Stimulated activated CD8-positive, alpha-beta memory T cell treated with anti-CD3 and anti-CD28 coated beads, Interleukin-15, amount 100 ng/mL, for 48 hours (primary cell): ENCODE results near the gene OR13C8.
"Not testable (repeated sequence)": the region's sequence is repeated elsewhere in the genome, so short reads cannot be mapped to it uniquely, and the experiment has no call there.

Experiments
- DNase-seq, 2 donors: peaks; one replicate each; pipeline ENCODE4 v3.0.0-alpha.2; 2020; ENCODE audit warnings: low read depth in 2 of 2

The OR13C8 gene, protein sequence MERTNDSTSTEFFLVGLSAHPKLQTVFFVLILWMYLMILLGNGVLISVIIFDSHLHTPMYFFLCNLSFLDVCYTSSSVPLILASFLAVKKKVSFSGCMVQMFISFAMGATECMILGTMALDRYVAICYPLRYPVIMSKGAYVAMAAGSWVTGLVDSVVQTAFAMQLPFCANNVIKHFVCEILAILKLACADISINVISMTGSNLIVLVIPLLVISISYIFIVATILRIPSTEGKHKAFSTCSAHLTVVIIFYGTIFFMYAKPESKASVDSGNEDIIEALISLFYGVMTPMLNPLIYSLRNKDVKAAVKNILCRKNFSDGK

DNA sequence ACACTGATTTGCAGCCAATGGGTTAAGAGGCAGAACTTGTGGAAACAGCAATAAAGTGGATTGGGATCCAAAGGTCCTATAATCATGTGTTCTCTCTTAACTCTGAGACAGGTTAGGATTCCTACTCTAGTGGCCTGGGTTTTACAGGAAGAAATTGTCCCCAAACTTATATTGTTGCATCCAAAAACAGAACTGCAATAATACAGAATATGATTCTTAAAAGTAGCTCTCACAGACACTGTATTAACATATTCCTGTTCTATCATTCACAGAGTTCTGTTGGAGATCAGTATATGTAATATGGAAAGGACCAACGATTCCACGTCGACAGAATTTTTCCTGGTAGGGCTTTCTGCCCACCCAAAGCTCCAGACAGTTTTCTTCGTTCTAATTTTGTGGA, at the start of gene OR13C8:
Gene OR13C8, plus strand, starts transcription at position 301 of the 400 bp plus-strand sequence. Its CDS starts 0 bp downstream, at position 301.
- DNase-seq = no peak

DNA sequence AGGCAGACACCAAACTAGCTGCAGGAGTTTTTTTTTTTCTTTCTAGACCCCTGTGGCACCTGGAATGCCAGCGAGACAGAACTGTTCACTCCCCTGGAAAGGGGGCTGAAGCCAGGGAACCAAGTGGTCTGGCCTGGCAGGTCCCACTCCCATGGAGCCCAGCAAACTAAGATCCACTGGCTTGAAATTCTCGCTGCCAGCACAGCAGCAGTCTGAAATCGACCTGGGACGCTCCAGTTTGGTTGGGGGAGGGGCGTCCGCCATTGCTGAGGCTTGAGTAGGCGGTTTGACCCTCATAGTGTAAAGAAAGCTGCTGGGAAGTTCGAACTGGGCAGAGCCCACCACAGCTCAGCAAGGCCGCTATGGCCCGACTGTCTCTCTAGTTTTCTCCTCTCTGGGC, 48.7 kb upstream of the OR13C8 start:
- not testable (repeated sequence) for DNase-seq

DNA sequence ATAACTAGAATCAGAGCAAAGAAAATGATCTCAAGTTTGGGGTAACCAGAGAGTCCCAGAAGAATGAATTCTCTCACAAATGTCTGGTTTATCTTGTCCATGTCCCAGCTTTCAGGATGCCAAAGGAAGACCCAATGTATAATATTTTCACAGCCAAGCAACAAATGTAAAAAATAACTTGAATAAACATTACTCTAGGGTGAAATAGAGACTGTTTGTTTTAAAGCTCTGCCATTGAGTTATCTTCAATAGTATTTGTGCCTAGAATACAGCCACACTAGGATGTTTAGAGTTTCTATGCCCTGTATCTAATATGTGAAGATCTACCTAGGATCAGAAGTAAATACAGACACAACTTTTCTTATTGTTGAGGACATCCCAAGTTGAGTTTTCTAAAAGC, 41.9 kb upstream of the OR13C8 start, which contains the start of gene OR13C4:
Gene OR13C4, minus strand, starts transcription at position 101 of the 400 bp plus-strand sequence. Its CDS starts 0 bp downstream, at position 101.
- DNase-seq = no peak

DNA sequence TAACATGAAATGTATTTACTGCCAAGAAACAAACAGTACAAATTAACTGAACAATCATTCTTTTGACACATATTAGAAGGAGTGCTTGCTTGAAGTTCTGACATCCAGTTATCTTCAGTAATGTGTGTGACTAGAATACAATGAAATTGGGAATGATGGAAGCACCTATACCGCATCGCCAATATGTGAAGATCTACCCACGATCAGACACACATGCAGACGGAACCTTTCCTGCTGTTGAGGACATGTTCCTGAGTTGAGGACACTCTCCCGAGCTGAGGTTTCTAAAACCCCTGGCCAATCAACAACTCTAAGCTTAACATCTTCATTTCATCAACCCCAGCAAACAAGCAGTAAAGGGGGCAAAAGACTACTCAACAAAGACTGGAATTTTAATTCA, 32.2 kb upstream of the OR13C8 start, which contains the start of gene OR13C3:
Gene OR13C3, minus strand, starts transcription at position 101 of the 400 bp plus-strand sequence. CDS start 133 bp downstream, outside the sequence.
- no peak for DNase-seq

DNA sequence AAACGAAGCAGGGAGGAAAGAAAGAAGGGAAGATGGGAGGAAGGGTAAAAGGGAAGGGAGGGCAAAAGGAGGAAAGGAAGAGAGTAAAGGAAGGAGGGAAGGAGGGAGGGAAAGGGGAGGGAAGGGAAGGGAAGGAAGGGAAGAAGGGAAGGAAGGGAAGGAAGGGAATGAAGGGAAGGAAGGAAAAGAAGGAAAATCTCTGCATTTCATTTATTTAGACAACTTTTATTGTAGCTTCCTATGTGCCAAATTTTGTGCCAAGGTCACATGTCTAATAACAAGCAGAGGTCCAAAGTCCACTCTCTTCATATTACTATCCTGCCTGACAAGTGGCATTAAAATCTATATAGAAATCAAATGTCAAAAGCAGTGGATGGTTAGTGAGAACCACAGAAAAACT, 29.7 kb upstream of the OR13C8 start:
- DNase-seq = no peak

DNA sequence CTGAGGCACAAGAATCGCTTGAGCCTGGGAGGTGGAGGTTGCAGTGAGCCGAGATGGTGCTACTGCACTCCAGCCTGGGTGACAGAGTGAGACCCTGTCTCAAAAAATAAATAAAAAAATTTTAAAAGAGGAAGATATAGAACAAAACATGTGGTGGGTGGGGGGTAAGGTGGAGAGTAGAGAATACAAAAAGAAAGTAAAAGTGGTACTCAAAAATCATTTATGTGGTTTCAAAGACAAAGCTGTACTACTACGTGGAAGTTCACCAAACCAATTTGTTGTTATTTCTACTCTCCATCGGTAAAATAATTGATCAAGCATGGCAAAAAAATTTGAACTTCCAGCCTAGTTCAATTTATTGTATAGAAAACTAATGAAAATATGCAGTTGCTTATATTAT, 24.3 kb upstream of the OR13C8 start:
- no peak for DNase-seq

DNA sequence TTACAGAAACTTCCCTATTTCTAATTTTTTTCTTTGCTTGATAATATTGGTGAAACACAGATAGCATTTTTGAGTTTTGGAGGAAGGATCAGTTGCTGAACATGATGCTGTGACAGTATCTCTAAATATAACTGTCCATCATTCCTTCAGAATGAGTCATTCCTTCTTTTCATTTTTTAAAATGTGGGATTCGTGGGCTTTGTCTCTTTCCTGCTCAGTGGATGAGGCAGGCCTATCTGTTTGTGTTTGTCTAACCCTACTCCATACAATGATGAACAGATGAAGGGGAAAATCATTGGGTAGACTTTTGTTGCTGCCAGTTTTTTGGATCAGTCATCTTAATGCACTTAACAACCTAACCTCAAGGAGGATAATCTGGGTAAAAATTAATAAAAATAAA, 15.7 kb upstream of the OR13C8 start:
- DNase-seq = no peak

DNA sequence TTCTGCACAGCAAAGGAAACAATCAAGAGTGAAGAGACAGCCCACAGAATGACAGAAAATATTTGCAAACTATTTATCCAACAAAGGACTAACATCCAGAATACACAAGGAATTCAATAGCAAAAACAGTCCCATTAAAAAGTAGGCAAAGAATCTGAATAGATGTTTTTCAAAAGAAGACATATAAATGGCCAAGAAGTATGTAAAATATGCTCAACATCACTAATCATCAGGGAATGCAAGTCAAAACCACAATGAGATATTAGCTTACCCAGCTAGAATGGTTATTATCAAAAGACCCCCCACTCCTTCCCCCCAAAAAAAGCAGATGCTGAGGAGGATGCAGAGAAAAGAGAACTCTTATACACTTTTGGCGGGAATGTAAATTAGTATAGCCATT, 13.4 kb upstream of the OR13C8 start:
- DNase-seq = no peak

DNA sequence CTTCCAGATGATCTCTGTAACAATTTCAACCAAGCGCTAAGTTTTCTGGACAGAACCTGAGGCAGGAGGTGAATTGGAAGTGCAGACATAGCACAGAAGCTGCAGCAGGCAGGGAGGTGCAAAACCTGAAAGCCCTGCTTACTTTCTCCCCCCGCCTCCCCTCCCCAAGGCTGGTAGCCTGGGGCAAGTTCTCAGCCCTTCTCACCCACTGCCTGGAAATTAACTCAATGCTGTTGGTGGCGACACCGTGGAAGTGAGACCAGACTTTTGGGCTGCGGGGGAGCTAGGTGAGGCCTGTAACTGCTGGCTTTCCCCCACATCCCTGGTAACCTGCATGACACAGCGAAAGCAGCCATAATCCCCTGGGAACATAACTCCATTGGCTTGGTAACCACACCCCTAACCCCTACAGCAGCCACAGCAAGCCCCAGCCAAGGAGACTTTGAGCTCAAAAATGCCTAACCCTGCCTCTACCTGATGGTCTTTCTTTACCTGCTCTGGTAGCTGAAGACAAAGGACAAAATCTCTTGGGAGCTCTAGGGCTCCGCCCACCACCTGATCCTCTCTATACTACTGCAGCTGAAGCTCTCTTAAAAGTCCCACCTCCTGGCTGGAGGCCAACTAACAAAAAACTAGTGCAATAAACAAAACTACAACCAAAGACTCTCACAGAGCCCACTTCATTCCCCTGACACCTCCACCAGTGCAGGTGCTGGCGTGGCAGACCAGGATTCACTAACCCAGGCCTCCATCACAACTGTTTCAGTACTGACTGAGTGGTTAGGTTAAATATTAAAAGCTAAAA, 11.9 kb upstream of the OR13C8 start:
- no peak for DNase-seq

DNA sequence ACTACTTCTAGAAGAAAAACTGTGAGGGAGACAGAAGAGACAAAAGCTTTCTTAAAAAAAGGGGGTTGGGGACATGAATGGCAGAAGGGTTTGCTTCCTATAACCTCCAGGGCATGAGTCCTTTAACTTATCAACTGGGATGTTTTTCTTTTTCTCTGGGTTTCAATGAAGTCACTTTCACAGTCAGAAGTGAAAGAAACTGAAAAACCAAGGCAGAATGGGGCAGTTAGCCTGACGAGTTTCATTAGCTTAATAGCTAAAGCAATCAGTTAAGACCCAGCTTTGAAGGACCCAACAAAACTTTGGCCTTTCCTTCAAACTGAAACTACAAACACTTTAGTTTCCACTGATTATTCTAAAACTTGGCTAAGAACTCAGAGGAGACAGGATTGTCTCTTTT, 4.6 kb upstream of the OR13C8 start:
- no peak for DNase-seq

DNA sequence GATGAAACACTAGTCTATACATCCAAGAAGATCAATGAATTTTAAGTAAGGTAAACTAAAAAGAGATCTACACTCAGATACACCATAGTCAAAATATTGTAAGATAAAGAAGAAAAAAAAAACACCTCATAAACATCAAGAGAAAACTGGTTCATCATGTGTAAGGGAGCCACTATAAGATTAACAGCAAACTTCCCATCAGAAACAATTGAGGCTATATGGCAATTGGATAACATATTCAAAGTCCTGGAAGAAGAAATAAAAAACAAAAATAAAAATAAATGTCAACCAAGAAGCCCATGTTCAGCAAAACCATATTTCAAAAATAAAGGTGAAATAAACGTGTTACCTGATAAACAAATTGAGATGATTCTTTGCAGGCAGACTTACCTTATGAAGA, 3.6 kb downstream of the OR13C8 start:
- no peak for DNase-seq

DNA sequence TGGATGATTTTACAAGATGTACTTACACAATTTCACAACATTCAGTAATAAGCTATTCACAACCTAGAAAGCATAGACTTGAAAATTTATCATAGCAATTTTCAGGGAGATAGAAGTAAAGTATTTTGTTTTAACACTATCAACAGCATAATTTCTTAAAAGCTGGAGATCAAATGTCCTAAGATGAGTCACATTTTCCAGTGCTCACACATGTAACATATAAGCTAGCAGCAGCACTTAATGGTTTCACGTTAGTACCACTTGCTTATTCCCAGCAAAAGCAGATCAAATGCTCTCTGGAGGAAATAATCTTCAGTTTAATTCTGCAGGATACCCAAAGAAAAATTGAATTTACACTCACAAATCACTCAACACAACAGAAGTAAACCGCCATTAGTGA, 6.5 kb downstream of the OR13C8 start:
- DNase-seq = no peak

DNA sequence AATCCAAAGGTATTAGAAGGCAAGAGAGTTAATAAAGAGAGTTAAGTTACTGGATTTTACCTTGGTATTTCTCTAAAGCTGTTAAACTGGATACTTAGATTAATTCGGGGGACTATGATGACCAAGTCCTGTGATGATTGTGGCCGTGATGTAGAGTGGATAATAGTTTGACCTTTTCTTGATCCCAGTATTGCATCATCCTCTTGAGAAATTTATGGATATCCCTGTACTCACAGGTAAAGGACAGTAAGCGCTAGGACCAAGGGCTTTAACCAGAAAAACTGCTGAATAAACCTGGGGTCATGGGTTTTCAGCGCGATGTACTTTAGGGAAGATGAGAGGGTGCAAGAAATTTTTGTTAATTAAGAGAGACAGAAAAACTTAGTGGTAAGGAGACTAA, 8.3 kb downstream of the OR13C8 start:
- no peak for DNase-seq

DNA sequence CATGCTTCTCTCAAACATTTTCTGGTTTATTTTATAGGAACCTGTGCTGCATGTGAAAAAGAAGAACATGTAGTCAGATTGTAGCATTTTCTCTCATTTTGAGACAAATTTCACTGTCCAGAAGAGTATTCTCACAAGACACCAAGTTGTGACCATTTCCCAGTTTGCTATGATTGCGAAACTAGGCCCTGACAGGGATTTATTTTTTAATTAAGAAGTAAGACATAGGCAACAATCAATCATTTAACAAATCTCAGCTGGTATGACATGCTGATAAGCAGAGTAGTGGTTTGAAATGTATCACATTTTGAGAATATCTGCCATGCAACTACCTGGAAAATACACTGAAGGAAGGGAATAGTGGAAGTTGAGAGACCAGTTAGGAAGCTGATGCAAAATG, 11.6 kb downstream of the OR13C8 start:
- DNase-seq = no peak

DNA sequence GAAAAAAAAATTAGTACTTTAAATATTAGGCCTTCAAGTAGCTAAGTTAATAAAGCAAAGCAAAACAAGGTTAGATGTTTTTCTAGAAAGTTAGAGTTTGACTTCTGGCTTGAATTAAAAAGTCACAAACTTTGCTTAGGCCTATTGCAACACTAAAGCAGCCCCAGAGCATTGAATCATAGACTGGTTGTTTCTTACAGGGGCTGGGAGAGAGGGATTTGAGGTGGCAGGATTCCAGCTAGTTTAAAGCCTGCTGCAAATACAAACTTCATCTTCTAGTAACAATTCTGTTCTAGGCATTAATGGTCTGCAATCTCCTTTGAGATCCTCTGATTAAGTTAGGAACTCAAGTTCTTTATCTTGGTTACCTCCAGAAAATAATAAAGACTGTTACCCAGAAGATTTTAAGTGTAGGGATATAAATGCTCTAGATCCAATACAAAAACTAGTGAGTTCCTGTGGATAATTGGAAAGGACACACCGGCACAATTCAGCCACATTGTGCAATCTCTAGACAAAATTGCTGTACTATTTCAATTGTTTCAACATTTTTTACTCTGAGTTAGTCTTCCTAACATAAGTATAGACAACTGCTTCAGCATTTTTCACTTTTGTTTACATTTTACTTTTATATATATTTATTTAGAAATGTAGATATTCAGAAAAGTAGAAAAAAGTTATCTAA, 17.7 kb downstream of the OR13C8 start:
- no peak for DNase-seq

DNA sequence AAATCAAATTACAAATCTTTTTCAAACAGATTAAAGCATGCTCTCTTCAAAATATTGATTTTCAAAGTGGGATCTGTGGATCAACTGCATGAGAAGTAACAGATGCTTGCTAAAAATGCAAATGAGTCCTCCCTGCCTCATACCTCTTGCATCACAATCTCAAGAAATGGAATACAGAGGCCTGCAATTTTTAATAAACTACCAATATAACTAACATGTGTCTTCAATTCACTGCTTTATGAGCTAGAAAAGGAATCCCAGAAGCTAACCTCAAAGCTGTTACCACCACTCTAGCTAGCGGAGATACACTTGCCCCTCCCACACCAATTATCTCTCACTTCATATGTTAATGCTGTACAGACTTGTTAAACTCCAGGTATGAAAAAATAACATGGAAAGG, 20.7 kb downstream of the OR13C8 start:
- no peak for DNase-seq

DNA sequence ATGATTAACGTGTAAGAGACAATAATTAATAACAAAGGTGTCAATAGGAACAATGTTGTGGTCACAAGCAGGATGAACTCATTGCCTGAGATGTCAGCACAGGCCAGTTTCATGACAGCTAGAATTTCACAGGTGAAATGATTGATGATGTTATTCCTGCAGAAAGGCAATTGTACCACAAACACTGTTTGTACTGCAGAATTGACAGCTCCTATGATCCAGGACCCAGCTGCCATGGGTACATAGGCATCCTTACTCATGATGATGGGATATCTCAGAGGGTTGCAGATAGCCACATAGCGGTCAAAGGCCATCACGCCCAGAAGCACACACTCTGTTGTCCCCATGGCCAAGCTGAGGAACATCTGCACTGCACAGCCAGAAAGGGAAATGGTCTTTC, 29.8 kb downstream of the OR13C8 start:
- not testable (repeated sequence) for DNase-seq

DNA sequence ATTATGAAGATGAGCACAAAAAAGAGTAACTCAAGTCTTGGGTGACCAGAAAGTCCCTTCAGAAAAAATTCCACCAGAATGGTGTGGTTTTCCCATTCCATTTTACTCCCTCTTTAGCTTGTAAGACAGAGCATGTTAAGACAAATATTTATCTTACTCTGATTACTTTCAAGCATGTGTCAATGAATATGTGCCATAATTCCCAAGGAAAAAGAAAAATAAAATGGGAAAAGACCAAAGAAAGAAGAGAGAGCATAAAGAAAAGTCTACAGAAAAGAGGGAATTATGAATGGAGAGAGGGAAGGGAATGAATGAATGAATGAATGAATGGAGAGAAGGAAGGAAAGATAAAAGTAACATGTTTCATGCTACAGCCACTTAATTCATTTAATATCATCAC, 30.3 kb downstream of the OR13C8 start, which contains the start of gene OR13C5:
Gene OR13C5, minus strand, starts transcription at position 101 of the 400 bp plus-strand sequence. Its CDS starts 0 bp downstream, at position 101.
- DNase-seq = not testable (repeated sequence)

DNA sequence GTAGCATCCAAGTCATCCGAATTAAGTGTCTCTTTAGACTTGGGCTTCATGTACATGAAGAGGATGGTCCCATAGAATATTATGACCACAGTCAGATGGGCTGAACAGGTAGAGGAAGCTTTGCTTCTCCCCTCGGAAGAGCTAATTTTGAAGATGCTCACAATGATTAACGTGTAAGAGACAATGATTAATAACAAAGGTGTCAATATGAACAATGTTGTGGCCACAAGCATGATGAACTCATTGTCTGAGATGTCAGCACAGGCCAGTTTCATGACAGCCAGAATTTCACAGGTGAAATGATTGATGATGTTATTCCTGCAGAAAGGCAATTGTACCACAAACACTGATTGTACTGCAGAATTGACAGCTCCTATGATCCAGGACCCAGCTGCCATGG, 35.8 kb downstream of the OR13C8 start:
- DNase-seq = no peak

DNA sequence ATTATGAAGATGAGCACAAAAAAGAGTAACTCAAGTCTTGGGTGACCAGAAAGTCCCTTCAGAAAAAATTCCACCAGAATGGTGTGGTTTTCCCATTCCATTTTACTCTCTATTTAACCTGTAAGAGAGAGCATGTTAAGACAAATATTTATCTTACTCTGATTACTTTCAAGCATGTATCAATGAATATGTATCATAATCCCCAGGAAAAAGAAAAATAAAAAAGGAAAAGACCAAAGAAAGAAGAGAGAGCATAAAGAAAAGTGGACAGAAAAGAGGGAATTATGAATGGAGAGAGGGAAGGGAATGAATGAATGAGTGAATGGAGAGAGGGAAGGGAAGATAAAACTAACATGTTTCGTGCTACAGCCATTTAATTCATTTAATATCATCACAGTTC, 36.6 kb downstream of the OR13C8 start, which contains the start of gene OR13C2:
Gene OR13C2, minus strand, starts transcription at position 101 of the 400 bp plus-strand sequence. Its CDS starts 0 bp downstream, at position 101.
- not testable (repeated sequence) for DNase-seq

DNA sequence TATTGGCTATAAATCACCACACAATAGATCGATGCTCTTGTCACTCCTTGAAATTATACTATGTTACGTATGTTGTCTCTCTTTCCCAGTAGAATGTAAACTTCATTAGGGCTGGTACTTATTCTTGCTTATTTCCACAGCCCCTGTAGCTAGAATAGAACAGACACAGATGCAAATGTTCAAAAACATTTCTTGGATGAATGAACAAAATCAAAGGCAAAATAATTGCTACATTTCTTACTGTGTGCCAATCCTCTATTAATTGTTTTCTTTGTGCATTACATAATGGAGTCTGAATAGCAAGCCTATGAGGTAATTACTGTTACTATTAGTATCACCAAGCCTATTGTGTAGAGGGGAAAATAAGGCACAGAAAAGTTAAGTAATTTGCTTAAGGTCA, 37.2 kb downstream of the OR13C8 start:
- DNase-seq = no peak

DNA sequence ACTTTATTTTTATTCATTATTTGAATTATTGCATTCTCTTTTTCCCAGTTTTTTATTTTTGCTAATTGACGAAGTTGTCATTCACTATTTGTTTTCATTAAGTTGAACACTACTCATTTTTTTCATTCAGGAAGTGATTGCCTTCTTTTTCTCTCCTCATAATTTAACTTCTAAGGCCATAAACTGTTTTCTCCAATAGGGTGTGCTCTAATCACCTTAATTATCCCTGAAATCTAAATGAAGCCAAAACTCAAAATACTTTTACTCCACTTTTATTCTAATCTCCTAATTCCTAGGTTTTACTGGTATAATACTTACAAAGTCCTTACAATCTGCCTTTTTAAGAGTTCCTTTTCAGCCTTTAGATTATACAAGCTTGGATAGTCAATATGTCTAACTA, 39.4 kb downstream of the OR13C8 start:
- DNase-seq = no peak
